Endothelial cell of umbilical vein (primary cell): Measurements from ENCODE around the gene C10orf88. TPM values are rescaled to one million over a fixed set of nuclear protein-coding genes. Genes with fewer than 3 reads are reported as not detected.

Experiments used
- BruUV-seq: library from RNA; stranded (reverse); fragments of 400-500 nt; replicated peaks from 2 replicates; lab custom pipeline; 2021; lab: Mats Ljungman, UMichigan
- CTCF ChIA-PET: fragments of 300-600, 350-600 bp; sonication (Branson Sonifier 250); formaldehyde crosslinking; loops from one replicate; lab custom pipeline; 2021; ENCODE audit warnings: antibody characterized with exemption, inconsistent platforms; lab: Charles Lee
- POLR2A ChIA-PET: fragments of 300-600, 350-600 bp; sonication (Branson Sonifier 250); formaldehyde crosslinking; loops from one replicate; lab custom pipeline; 2021; ENCODE audit warnings: antibody characterized with exemption, inconsistent platforms; lab: Charles Lee
- DNase-seq: peaks from one replicate; pipeline ENCODE4 v3.0.0-alpha.2; 2011; ENCODE audit warnings: low read depth, low spot score
- FAIRE-seq: peaks from 2 replicates; lab custom pipeline; 2011; peaks lifted over from hg19 to GRCh38; lab: Jason Lieb, UNC
- H2AFZ ChIP-seq: 2 replicates; pipeline ENCODE4 v1.6.0; 2012; ENCODE audit warnings: low read depth, low read length, control low read depth, inconsistent platforms
- H3K27ac ChIP-seq: 2 replicates; pipeline ENCODE4 v1.5.1; 2011; ENCODE audit warnings: low read depth, mild to moderate bottlenecking, control low read depth, low read length, moderate library complexity; ENCODE audit not compliant: insufficient read depth
- H3K27me3 ChIP-seq, 2 experiments: 2 replicates each; pipeline versions ENCODE4 v1.6.0 to v1.6.1; 2011; ENCODE audit warnings: low read length in 2 of 2, mixed read lengths in 1 of 2; ENCODE audit not compliant: control insufficient read depth in 2 of 2, insufficient read depth in 2 of 2
- H3K36me3 ChIP-seq, 2 experiments: 2 replicates in 1 of 2; 3 replicates in 1 of 2; pipeline ENCODE4 v1.5.1; 2011; ENCODE audit warnings: low read length in 2 of 2, mild to moderate bottlenecking in 1 of 2, moderate library complexity in 1 of 2; ENCODE audit not compliant: control insufficient read depth in 2 of 2, insufficient read depth in 2 of 2; ENCODE audit errors: extremely low read depth in 1 of 2
- H3K4me1 ChIP-seq: 3 replicates; pipeline ENCODE4 v1.5.1; 2011; ENCODE audit warnings: mild to moderate bottlenecking, low read length; ENCODE audit not compliant: control insufficient read depth, insufficient read depth; ENCODE audit errors: extremely low read depth
- H3K4me2 ChIP-seq: 2 replicates; pipeline ENCODE4 v1.6.1; 2011; ENCODE audit warnings: low read length, control low read depth, mixed read lengths; ENCODE audit not compliant: insufficient read depth
- H3K4me3 ChIP-seq, 3 experiments: fragments of 200-600 bp in 1 of 3; sonication (generic), shearing (Covaris generic) in 1 of 3; replicated peaks in 1 of 3; 2 replicates each; pipeline ENCODE4 v1.5.1; 2011 to 2016; ENCODE audit warnings: control low read depth in 3 of 3, low read length in 3 of 3, mild to moderate bottlenecking in 2 of 3, inconsistent platforms in 1 of 3, low read depth in 1 of 3, moderate library complexity in 1 of 3; ENCODE audit not compliant: insufficient read depth in 1 of 3
- H3K79me2 ChIP-seq: 2 replicates; pipeline ENCODE4 v1.6.0; 2012; ENCODE audit warnings: low read length, inconsistent platforms; ENCODE audit not compliant: control insufficient read depth, insufficient read depth
- H3K9ac ChIP-seq: replicated peaks from 2 replicates; pipeline ENCODE3; 2011; ENCODE audit warnings: low read length, control low read depth; ENCODE audit not compliant: insufficient read depth; ENCODE audit errors: extremely low read depth
- H3K9me1 ChIP-seq: replicated peaks from 3 replicates; pipeline ENCODE4 v1.6.0; 2011; ENCODE audit warnings: mild to moderate bottlenecking, low read length; ENCODE audit not compliant: control insufficient read depth, insufficient read depth; ENCODE audit errors: extremely low read depth
- H3K9me3 ChIP-seq: replicated peaks from 2 replicates; pipeline ENCODE4 v1.5.1; 2012; ENCODE audit warnings: low read length, inconsistent platforms; ENCODE audit not compliant: control insufficient read depth, insufficient read depth
- H4K20me1 ChIP-seq: replicated peaks from 2 replicates; pipeline ENCODE3; 2011; ENCODE audit warnings: mild to moderate bottlenecking, low read length; ENCODE audit not compliant: control insufficient read depth, insufficient read depth; ENCODE audit errors: extremely low read depth
- CTCF ChIP-seq, 2 donors: IDR thresholded peaks; 1 replicate in 1 of 2; 2 replicates in 1 of 2; pipeline ENCODE4 v1.5.1; 2011; ENCODE audit warnings: low read length in 2 of 2, mild to moderate bottlenecking in 2 of 2, moderate library complexity in 2 of 2, control low read depth in 1 of 2, inconsistent platforms in 1 of 2, low read depth in 1 of 2; ENCODE audit not compliant: insufficient read depth in 1 of 2; ENCODE audit errors: extremely low read depth in 1 of 2
- EZH2 ChIP-seq: IDR thresholded peaks from 2 replicates; pipeline ENCODE4 v1.6.1; 2012; ENCODE audit warnings: borderline replicate concordance, low read depth, mild to moderate bottlenecking, moderate library complexity, low read length, inconsistent platforms; ENCODE audit not compliant: severe bottlenecking
- FOS ChIP-seq: IDR thresholded peaks from 2 replicates; pipeline ENCODE4 v1.6.1; 2011; ENCODE audit warnings: mild to moderate bottlenecking, low read length, moderate library complexity, borderline replicate concordance; ENCODE audit not compliant: insufficient read depth
- GATA2 ChIP-seq: IDR thresholded peaks from 2 replicates; pipeline ENCODE4 v1.7.0; 2011; ENCODE audit warnings: low read depth, mild to moderate bottlenecking, moderate library complexity, mixed read lengths, low read length; ENCODE audit not compliant: insufficient read length, insufficient read depth
- JUN ChIP-seq: IDR thresholded peaks from 2 replicates; pipeline ENCODE4 v1.6.1; 2011; ENCODE audit warnings: borderline replicate concordance, low read depth; ENCODE audit not compliant: insufficient read length, insufficient read depth
- MYC ChIP-seq: IDR thresholded peaks from one replicate; pipeline ENCODE4 v1.6.1; 2011; ENCODE audit warnings: mild to moderate bottlenecking, low read depth, low read length
- POLR2A ChIP-seq: IDR thresholded peaks from 2 replicates; pipeline ENCODE4 v1.6.1; 2012; ENCODE audit warnings: low read depth, mild to moderate bottlenecking, control low read depth, low read length
- POLR2AphosphoS5 ChIP-seq: IDR thresholded peaks from 2 replicates; pipeline ENCODE4 v1.6.1; 2012; ENCODE audit warnings: low read depth, mild to moderate bottlenecking, control low read depth, low read length, moderate library complexity; ENCODE audit not compliant: insufficient read depth
- dilution Hi-C: fragments of 300-500 bp; cut with MboI; formaldehyde crosslinking; loops from one replicate; pipeline ENCODE4 v1.15.0; 2019; ENCODE audit warnings: low sequenced_read_pairs; ENCODE audit not compliant: extremely low pct_ligation_motif_present
- intact Hi-C: fragments of 100-400 bp; cut with micrococcal nuclease; formaldehyde crosslinking; loops from one replicate; pipeline ENCODE4 v1.10.0; 2022
- polyA plus RNA-seq, 4 experiments: library from polyadenylated mRNA; depleted of rRNA in 3 of 4; stranded (reverse) in 3 of 4; unstranded in 1 of 4; fragments of >200 nt; gene quantifications; 2 replicates each; pipeline versions ENCODE4 v1.2.1 to v1.2.3, GENCODE V29; 2011 to 2012; ENCODE audit warnings: missing spikeins in 1 of 4
- total RNA-seq: library from RNA; stranded (reverse); gene quantifications from 2 replicates; pipeline ENCODE4 v1.2.3, GENCODE V29; 2021
- TF ChIP-seq, protein P1 (sequence below): IDR thresholded peaks from 2 replicates; pipeline ENCODE4 v1.6.1; 2011; ENCODE audit not compliant: insufficient read depth, insufficient read length

Gene C10orf88
- total and polyA plus RNA-seq, 2 donors (not counting 3 experiments of a cell fraction or from before 2014, with no cell fraction given) = 3.6 to 13.2 TPM

DNA sequence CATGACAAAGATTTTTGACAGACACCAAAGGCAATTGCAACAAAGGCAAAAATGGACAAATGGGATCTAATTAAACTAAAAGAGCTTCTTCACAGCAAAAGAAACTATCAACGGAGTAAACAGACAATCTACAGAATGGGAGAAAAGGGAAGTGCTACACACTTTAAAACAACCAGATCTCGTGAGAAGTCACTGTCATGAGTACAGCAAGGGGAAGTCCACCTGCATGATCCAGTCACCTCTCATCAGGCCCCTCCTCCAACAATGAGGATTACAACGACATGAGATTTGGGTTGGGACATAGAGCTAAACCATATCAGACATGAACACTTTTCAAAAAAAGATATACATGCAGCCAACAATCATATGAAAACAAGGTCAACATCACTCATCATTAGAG, 14.7 kb upstream of the C10orf88 start:
- no TSS peak for BruUV-seq
- H3K4me3 ChIP-seq = no peak overlapping the region

More for the DNA sequence above, 14.7 kb upstream of the C10orf88 start:
- Histone ChIP-seq H4K20me1 (no peaks in the 10 kb centered on the region), H3K27me3 (peaks cover 1 to 2% of the 10 kb centered on the region in 2 experiments), H2AFZ (no peak overlapping the region), H3K9me3 (no peaks in the 10 kb centered on the region), H3K4me2 (no peak overlapping the region), H3K4me1 (no peaks in the 10 kb centered on the region), H3K27ac (no peak overlapping the region), H3K36me3 (no peaks in the 10 kb centered on the region), H3K79me2 (no peaks in the 10 kb centered on the region), H3K9ac (no peak overlapping the region), H3K9me1 (no peaks in the 10 kb centered on the region)
- CTCF ChIA-PET = no interaction called here
- POLR2A ChIA-PET = no interaction called here
- intact Hi-C loops (no loop called here), dilution Hi-C loops (no loop called here)
- FAIRE-seq = no peak
- TF ChIP-seq JUN (no peak), POLR2A (no peak), FOS (no peak), CTCF (IDR thresholded peaks at IDR 0.05; ENCODE audit: extremely low read depth in 1 of 2, insufficient read depth in 1 of 2, low read depth in 1 of 2, low read length in 2 of 2) (no peak), GATA2 (no peak), EZH2 (no peak), POLR2AphosphoS5 (no peak), MYC (no peak)
- TF ChIP-seq, protein P1, sequence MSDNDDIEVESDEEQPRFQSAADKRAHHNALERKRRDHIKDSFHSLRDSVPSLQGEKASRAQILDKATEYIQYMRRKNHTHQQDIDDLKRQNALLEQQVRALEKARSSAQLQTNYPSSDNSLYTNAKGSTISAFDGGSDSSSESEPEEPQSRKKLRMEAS = no peak
- DNase-seq = no peak
